ENCODE results near the gene CADM2.

GRCh38 chr3:85933326-85933725, 974.5 kb downstream of the CADM2 start:
- no peak for TF ChIP-seq EZH2 (IDR thresholded peaks at IDR 0.05)
- no peak for TF ChIP-seq POLR2AphosphoS5 (IDR thresholded peaks at IDR 0.05; ENCODE audit: borderline replicate concordance, low read depth, low read length)
- TF ChIP-seq FOXP2 (optimal IDR thresholded peaks at IDR 0.05; ENCODE audit: control extremely low read depth, extremely low read length, insufficient read depth) = no peak

Measured in SK-N-MC (cell line).